GM12874 (cell line): Measurements from ENCODE around the gene GAL3ST3.

ENCODE experiments used
- TF ChIP-seq, protein P1 (sequence below): IDR thresholded peaks from 2 replicates; pipeline ENCODE4 v1.5.1; 2011; ENCODE audit warnings: low read depth, mild to moderate bottlenecking, control low read depth, low read length, moderate library complexity; ENCODE audit not compliant: insufficient read depth

Gene GAL3ST3

DNA sequence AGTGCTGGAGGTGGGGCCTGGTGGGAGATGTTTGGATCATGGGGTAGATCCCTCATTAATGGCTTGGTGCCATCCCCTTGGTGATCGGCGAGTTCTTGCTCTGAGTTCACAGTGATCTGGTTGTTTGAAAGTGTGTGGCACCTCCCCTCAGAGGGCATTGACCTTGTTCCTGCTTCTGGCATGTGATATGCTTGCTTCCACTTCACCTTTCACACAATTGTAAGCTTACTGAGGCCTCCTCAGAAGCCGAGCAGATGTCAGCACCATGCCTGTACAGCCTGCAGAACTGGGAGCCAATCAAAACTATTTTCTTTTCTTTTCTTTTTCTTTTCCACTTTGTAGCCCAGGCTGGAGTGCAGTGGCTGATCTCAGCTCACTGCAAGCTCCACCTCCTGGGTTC is 11.6 kb downstream of the GAL3ST3 start:
- TF ChIP-seq, protein P1, sequence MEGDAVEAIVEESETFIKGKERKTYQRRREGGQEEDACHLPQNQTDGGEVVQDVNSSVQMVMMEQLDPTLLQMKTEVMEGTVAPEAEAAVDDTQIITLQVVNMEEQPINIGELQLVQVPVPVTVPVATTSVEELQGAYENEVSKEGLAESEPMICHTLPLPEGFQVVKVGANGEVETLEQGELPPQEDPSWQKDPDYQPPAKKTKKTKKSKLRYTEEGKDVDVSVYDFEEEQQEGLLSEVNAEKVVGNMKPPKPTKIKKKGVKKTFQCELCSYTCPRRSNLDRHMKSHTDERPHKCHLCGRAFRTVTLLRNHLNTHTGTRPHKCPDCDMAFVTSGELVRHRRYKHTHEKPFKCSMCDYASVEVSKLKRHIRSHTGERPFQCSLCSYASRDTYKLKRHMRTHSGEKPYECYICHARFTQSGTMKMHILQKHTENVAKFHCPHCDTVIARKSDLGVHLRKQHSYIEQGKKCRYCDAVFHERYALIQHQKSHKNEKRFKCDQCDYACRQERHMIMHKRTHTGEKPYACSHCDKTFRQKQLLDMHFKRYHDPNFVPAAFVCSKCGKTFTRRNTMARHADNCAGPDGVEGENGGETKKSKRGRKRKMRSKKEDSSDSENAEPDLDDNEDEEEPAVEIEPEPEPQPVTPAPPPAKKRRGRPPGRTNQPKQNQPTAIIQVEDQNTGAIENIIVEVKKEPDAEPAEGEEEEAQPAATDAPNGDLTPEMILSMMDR = no peak

DNA sequence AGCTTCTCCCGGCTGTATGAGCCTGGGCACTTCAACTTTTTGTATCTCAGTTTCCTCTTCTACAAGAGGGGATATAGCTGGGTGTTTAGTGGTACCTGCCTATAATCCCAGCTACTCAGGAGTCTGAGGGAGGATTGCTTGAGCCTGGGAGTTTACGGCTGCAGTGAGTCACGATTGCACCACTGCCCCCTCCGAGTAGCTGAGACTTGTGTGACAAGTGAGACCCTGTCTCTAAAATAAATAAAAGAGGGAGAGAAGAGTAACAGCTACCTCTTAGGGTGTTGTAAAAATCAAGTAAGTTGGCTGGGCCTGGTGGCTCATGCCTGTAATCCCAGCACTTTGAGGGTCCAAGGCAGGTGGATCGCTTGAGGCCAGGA is 12.6 kb downstream of the GAL3ST3 start:
- TF ChIP-seq, protein P1 = no peak

DNA sequence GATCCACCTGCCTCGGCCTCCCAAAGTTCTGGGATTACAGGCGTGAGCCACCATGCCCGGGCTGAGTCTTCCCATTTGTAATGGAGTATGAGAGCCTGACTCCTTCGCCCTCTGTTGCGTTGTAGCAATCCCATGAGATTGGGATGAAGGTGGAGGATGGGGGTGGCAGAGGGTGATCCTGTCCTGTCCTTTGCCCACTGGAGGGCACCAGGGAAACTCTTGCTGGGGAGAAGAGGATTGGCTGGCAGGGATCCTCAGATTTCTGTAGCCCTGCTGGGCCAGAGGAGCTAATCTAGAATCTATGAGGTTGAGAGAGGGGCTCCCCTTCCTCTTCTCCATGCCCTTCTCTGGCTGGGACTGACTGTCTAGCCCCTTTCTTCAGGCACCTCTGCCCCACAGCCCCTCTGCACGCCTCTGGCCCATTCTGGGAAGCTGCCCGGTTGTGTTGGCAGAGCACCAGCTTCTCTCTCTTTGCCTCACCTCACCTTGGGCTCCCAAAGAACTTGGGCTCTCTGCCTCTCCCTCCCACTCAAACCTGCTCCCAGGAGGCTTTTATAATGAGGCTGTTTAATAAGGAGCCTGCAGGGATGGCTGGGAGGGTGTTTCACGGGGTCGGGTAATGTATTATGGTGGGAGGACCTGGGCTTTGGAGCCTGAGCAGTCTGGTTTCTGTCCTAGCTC is 13.2 kb downstream of the GAL3ST3 start:
- TF ChIP-seq, protein P1 = no peak

DNA sequence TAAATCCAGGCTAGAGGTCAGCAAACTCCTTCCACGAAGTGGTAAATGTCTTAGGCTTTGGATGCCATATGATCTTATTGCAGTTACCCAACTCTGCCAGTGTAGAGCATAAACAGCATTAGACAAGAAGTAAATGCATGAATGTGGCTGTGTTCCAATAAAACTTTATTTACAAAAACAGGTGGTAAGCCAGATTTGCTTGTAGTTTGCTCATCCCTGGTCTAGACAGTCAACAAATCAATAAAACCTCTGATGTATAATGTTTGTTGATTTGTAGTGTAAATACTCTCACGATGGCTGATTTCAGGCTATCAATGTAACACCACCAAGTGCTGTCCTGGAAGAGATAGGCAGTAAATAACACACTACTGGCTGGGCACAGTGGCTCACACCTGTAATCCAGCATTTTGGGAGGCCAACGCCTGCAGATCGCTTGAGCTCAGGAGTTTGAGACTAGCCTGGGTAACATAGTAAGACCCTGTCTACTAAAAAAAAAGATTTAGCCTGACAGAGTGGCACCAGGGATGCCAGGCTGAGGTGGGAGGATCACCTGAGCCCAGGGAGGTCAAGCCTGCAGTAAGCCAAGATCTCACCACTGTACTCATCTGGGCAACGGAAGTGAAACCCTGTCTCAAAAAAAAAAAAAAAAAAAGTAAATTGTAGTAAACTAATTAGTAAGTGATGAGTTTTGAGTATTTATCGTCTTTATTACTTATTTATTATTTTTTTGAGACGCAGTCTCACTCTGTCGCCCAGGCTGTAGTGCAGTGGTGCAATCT is 15.8 kb downstream of the GAL3ST3 start:
- TF ChIP-seq, protein P1 = no peak

DNA sequence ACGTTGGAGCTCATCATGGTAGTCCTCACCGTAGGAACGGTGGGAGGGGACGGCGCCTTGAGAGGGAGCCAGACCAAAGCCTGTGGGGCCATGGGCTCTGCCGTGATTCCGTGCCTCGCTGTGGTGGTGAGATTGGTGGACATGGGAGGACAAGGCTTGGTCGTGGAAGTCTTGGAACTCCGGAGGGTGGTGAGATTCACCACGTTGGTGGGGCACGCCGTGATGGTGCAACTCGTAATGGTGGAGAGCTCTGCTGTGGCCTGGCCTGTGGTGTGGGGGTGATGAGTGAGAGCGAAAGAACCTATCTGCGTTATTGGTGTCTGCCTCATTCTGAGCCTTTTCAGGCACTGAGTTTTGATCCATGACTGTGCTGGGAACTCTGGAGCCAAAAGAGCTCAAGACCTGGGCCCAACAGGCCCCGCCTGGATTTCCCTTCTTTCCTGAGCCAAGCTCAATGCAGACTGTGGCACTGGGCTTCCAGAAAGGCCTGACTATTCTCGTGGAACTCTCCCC is 22.9 kb downstream of the GAL3ST3 start, which contains the start of gene CATSPER1:
Gene CATSPER1, minus strand, starts transcription at position 463 of the 513 bp plus-strand sequence. Its CDS starts 100 bp downstream, at position 363.
- TF ChIP-seq, protein P1 = no peak

- TF ChIP-seq, protein P1 = peak; percentile 98
Observed at GRCh38 chr11:66022401-66023185, 26.4 kb downstream of the GAL3ST3 start.
